Activated T-helper 1 cell treated with Interleukin-2 at 50 U/mL for 16 hours (primary cell): Measurements from ENCODE around the gene GCC2.
"Not testable (repeated sequence)": the region's sequence is repeated elsewhere in the genome, so short reads cannot be mapped to it uniquely, and the experiment has no call there.

Source experiments
- DNase-seq: peaks from one replicate; pipeline ENCODE4 v3.0.0-alpha.2; 2020; ENCODE audit warnings: low read depth

GCC2 gene

GRCh38 chr2:108524688-108525087 is 75.7 kb downstream of the GCC2 start:
- DNase-seq: not testable (repeated sequence)

- DNase-seq: not testable (repeated sequence)
These were observed 76.3 kb downstream of the GCC2 start for GRCh38 chr2:108525258-108525657.

DNA sequence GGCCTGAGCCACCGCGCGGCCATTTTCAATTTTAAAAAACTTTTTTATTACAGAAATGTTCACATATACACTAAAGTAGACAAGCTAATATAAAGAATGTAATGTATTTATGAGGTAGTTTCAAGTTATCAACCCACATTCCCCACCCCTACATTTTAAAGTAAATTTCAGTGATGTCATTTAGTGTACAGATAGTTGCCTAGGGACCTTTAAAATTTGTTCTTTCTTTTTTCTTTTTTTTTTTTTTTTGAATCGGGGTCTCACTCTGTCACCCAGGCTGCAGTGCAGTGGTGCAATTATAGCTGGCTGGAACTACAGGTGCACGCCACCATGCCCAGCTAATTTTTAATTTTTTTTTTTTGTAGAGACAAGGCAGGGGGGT is 82.7 kb downstream of the GCC2 start:
- no peak for DNase-seq

DNA sequence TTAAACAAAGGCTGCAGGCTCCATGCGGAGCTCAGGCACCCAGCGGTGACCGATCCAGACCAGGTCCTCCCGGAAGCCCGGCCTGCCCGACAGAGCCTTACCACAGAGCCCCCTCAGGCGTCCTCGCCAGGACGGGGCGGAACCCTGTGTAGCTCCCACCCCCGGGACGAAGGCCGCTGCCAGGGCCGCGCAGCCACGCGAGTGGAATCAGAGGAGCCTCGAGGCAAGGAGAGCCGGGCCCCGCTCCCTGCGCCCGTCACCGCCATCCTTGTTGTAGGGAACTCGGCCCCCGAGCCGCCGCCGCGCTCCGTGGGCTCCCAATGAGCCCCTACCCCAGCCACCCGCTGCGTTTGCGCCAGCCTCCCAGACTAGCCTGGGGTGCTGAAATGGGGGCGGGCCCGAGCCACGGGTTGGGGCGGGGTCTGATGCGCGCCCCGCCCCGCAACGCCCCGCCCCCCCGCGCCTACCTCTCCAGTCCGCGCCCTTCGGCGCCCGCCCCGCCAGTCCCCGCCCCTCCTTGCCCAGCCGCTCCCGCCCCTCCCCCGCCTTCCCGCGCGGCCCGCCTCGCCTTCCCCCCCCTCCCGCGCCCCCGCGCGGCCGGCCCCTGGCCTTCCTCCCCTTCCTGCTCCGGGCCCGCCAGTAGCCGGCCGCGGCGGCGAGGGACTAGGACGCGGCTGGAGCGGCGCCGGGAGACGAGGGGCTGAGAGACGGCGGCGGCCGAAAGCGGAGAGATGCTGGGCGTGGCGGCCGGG is 85.0 kb downstream of the GCC2 start, which contains the start of gene LIMS1:
LIMS1 (plus strand) TSS at position 639 of the 752 bp plus-strand sequence; CDS start at position 732, 93 bp downstream.
- DNase-seq: peak; percentile 82

DNA sequence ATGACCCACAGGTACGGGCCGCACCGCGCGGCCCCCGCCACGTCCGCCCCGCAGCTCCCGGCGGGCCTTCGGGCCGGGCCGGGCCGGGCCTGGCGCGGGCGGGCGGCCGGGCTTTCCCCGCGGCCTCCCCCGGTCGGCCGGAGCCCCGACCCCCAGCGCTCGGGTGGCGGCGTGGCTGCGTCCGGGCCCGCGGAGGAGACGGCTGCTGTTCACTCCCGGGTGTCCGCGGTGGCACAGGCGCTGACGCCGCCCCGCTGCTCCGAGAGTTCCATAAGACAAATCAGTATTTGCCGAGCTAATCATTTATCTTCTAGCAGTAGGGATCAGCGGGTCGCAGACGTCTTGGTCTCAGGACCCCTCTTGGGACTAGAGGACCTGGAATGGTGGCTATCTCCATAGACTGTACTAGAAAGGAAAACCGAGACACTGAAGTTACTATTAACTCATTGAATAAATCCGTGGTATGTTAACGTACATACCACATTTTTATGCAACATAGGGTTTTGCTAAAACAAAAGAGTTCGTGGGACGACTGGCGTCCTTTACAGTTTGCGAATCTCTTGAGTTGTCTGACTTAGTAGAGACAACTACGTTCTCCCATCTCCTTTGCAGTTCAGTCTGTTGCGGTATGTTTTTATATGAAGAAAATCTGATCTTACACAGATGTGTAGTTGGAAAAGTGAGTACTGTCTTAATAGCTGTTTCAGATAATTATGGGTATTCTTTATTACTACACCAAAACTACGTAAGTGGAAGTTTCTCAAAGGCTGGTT is 85.8 kb downstream of the GCC2 start:
- no peak for DNase-seq

GRCh38 chr2:108535357-108535631 is 86.3 kb downstream of the GCC2 start:
- DNase-seq: no peak

DNA sequence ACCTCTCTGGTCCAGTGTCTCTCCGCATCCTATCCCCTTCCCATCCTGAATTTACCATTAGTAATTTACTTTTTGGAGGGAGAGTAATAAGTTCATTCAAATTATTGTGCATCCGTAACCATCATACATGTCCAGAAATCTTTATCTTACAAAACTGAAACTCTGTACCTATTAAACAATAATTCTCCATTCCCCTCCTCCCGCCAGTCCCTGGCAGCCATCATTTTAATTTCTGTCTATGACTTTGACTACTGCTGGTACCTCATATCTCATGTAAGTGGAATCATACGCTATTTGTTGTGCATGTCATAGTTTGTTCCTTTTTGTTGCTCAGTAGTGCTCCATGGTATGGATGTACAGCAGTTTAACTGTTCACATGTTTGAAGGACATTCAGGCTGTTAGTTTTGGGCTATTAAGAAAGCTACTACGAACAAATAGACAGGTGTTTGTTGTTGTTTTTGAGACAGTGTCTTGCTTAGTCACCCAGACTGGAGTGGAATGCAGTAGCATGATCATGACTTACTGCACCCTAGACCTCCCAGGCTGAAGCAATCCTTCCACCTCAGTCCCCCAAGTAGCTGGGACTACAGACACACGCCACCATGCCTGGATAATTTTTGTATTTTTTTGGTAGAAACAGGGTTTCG is 87.3 kb downstream of the GCC2 start:
- no peak for DNase-seq

- no peak for DNase-seq
These were observed 87.9 kb downstream of the GCC2 start for GRCh38 chr2:108536911-108537310.

DNA sequence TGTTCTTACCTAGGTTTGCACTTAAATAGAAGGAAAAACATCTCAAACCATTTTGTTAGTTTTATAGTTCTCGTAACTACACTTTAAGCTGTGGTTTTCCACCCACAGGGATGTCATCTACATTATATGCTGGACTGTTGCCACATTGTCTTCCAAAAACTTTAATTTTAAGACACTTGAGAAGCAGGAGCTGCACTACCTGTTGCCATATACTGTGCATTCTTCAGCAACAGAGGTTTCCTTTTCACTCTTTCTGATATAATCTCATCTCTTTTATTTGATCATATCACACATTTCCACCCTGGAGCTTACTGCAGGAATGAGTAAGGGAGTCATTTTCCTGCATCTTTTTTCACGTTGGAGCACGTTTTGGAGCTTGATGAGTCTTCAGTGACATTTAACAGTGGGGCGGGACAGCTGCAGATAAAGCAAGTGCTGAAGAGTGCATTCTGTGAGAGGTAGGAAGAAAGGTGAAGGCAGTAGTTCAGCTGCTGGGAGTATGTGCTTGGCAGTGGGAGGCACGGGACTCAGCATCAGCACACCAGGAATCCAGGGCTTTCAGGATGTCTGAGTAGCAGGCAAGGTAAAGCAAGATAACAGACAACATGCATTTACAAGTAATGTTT is 89.1 kb downstream of the GCC2 start:
- no peak for DNase-seq

- DNase-seq: no peak
These were observed 92.4 kb downstream of the GCC2 start for GRCh38 chr2:108541451-108541850.

DNA sequence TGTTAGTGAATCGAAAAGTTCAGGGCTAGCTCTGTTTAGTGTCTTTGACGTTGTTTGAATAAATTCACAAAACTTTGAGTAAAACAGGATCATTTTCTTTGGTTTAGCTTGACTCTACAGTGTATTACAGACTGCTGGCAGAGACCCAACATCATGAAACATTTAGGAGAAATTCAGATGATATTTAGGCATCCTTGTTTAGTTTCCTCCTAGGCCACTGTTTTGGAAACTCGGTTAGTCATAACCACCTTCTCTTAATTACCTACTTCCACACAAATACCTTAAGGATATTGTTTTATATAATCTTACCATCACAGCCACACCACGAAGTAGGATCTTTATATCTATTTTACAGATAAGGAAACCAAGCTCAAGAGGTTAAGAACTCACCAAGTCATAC is 93.1 kb downstream of the GCC2 start:
- no peak for DNase-seq

DNA sequence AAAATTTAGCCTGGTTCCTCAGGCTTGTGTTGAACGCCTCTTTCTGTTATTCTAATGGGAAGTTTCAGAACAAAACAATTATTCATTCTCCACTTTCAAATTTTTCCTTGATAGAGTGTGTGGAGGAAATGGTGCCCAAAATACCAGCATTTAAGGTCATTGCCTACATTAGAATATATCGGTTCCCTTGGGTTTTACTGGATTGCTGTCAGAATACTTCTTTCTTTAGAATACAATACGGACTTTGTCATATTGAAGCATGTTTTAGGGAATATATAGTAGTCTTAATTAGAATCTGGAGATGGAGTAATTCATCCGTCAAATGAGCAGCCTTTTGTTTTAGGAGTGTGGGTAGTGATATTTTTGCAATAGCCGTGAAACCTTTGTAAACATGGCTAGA is 98.6 kb downstream of the GCC2 start:
- DNase-seq: no peak

DNA sequence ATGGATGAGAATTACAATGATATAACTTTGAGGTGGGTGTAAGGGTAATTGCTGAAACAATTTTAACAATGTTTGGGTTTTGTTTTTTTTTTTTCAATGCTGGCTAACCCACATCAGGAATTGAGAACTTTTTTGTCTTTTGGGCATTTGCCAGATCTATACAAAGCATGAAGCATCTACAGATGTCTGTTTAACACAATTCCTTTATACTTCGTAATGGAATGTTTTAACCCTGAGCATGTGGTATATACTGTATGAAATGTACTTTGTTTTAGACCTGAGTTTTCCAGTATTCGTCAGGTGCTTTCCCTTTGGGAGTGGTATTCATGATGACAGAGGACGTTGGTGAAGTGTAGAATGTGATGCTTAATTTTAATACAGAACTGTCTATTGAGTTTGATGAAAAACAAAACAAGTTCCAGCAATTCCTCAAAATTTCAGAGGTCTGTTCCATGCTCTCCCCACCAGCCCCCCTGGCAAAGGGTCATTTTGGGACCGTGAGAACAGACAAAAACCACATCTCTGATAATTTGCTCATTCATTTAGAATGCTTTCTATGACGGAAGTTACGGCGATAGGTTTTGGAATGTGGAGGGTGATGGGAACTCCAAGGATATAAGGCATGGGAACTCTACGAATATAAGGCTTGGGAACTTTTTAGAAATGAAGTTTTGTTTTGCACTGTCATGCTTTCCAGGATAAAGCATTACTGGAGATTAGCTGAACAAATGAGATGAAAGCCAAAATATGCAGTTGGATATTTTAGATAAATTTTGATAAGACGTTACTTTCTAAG is 99.4 kb downstream of the GCC2 start:
- DNase-seq: no peak

DNA sequence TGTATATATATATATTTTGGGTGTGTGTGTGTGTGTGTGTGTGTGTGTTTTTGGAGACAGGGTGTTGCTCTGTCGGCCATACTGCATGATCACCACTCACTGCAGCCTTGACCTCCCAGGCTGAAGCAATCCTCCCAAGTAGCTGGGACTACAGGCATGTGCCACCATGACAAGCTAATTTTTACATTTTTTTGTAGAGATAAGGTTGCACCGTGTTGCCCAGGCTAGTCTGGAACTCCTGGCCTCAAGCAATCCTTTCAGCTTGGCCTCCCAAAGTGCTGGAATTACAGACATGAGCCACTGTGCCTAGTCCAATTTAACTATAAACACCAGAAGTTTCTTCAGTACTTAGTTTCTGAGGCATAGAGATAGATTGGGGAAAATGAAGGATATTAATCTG is 103.6 kb downstream of the GCC2 start:
- no peak for DNase-seq

- no peak for DNase-seq
These were observed 104.4 kb downstream of the GCC2 start for GRCh38 chr2:108553209-108553919.

- no peak for DNase-seq
These were observed 105.5 kb downstream of the GCC2 start for GRCh38 chr2:108554528-108554927.

- DNase-seq: no peak
These were observed 106.6 kb downstream of the GCC2 start for GRCh38 chr2:108555572-108555971.

- DNase-seq: not testable (repeated sequence)
These were observed 107.6 kb downstream of the GCC2 start for GRCh38 chr2:108556581-108556980.
